GM19468 (cell line): ENCODE data around the gene RAB6C.
"Not testable (repeated sequence)": the region's sequence is repeated elsewhere in the genome, so short reads cannot be mapped to it uniquely, and the experiment has no call there.

Source experiments
- ATAC-seq: cut with Tn5 transposase; IDR thresholded peaks from one replicate; pipeline ENCODE4 v1.9.1; 2021; ENCODE audit warnings: mild to moderate bottlenecking, moderate library complexity, moderate number of reproducible peaks; ENCODE audit not compliant: unreplicated experiment; ENCODE audit errors: extremely low read depth

Gene RAB6C

GRCh38 chr2:129979629-129980155 lies at the start of gene RAB6C:
Gene RAB6C, plus strand, starts transcription at chr2:129979666. Its CDS starts 450 bp downstream, at chr2:129980116.
- ATAC-seq = not testable (repeated sequence)

- ATAC-seq = no peak
Measured at GRCh38 chr2:129930451-129930850, 49.0 kb upstream of the RAB6C start.

- not testable (repeated sequence) for ATAC-seq
Measured at GRCh38 chr2:129933387-129933786, 46.1 kb upstream of the RAB6C start.

- ATAC-seq = no peak
Measured at GRCh38 chr2:129934044-129934822, 45.2 kb upstream of the RAB6C start.

GRCh38 chr2:129935118-129935517 lies 44.3 kb upstream of the RAB6C start:
- no peak for ATAC-seq

- no peak for ATAC-seq
Measured at GRCh38 chr2:129936334-129936934, 43.0 kb upstream of the RAB6C start.

GRCh38 chr2:129938850-129939471 lies 40.5 kb upstream of the RAB6C start:
- ATAC-seq = not testable (repeated sequence)

GRCh38 chr2:129943456-129943855 lies 36.0 kb upstream of the RAB6C start:
- ATAC-seq = not testable (repeated sequence)

GRCh38 chr2:129945557-129945956 lies 33.9 kb upstream of the RAB6C start:
- ATAC-seq = no peak

GRCh38 chr2:129947712-129948111 lies 31.8 kb upstream of the RAB6C start:
- not testable (repeated sequence) for ATAC-seq

- not testable (repeated sequence) for ATAC-seq
Measured at GRCh38 chr2:129956171-129956570, 23.3 kb upstream of the RAB6C start.

- ATAC-seq = no peak
Measured at GRCh38 chr2:129957891-129958290, 21.6 kb upstream of the RAB6C start.

- ATAC-seq = not testable (repeated sequence)
Measured at GRCh38 chr2:129958736-129959135, 20.7 kb upstream of the RAB6C start.

GRCh38 chr2:129968605-129969004 lies 10.9 kb upstream of the RAB6C start:
- ATAC-seq = not testable (repeated sequence)

GRCh38 chr2:129975016-129975774 lies 4.3 kb upstream of the RAB6C start:
- no peak for ATAC-seq

GRCh38 chr2:129976969-129977368 lies 2.5 kb upstream of the RAB6C start:
- ATAC-seq = not testable (repeated sequence)

GRCh38 chr2:129977986-129978385 lies 1.5 kb upstream of the RAB6C start:
- no peak for ATAC-seq

GRCh38 chr2:129980246-129980645 lies 780 bp downstream of the RAB6C start:
- not testable (repeated sequence) for ATAC-seq

GRCh38 chr2:129981689-129982088 lies 2.2 kb downstream of the RAB6C start:
- not testable (repeated sequence) for ATAC-seq

- no peak for ATAC-seq
Measured at GRCh38 chr2:129984426-129984825, 5.0 kb downstream of the RAB6C start.
